DMS153 (cell line): Measurements from ENCODE around the gene TOMT.
A peak's percentile ranks its signal among the peaks of the same experiment; 100 is the strongest.

Experiments
- DNase-seq: peaks from one replicate; lab custom pipeline; 2025; lab: John Stamatoyannopoulos, UW

TOMT gene, protein sequence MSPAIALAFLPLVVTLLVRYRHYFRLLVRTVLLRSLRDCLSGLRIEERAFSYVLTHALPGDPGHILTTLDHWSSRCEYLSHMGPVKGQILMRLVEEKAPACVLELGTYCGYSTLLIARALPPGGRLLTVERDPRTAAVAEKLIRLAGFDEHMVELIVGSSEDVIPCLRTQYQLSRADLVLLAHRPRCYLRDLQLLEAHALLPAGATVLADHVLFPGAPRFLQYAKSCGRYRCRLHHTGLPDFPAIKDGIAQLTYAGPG

DNA sequence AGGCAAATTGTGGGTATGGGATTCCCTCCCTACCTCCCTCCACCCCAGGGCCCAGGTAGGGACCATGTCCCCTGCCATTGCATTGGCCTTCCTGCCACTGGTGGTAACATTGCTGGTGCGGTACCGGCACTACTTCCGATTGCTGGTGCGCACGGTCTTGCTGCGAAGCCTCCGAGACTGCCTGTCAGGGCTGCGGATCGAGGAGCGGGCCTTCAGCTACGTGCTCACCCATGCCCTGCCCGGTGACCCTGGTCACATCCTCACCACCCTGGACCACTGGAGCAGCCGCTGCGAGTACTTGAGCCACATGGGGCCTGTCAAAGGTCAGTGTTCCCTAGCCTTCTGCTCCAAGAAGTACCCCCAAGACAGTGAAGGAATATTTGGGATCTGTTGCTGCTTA, at the start of gene TOMT:
TOMT (plus strand) TSS at position 37 of the 400 bp plus-strand sequence; CDS start at position 65, 28 bp downstream.
- DNase-seq, result no peak

DNA sequence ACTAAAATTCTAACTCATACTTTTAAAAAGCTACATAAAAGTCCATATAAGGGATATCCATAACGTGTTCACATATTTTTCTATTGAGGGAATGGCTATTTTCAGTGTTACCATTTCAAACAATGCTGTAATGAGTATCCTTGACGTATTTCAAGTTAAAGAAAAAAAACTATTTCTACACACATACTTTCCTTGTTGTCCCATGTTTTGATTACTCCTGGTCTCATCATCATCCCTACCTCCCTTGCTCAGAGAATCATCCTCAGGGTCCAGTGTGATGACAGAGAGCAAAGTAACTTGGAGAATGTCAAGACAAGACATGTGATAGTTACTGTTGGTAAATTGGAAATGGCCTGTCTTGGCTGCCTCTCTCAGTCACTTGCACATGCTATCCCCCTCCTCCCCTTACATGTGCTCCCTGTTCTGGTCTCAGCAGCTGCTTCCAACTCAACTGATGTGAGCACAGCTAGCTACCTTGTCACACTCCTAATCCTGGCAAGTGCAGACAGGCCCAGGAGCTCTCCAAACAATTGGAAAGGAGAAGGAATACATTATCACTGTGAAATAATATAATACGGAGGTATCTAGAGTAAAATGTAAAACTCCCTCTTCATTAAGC, 47.2 kb upstream of the TOMT start:
- peak; percentile 23 for DNase-seq

DNA sequence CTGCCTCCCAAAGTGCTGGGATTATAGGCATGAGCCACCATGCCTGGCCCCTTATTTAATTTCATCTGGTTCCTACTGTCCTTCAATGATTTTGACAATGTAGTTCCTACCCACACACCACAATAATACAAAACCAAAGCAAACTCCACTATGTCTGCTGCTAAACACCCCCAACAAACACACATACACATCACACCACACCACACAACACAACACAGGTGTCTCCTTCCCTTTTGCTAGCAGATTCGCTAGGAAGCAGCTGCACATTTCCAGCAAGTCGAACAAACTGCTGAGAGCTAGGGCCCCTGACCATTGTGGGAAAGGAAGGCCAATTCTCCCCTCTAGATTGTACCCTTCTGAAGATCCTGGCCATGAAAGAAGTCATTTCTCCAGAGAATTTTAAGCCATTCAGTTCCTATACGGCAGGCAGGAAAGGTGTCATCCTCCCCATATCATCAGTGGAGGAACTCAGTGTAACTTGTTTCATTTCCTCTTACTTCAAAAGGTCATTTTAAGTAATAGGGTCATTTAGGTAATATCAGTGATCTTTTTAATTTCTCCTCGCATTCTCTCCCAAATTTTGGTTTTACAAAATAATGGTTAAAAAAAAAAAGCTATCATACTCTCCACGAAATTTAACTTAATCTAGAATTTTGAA, 43.9 kb upstream of the TOMT start:
- DNase-seq, result no peak

DNA sequence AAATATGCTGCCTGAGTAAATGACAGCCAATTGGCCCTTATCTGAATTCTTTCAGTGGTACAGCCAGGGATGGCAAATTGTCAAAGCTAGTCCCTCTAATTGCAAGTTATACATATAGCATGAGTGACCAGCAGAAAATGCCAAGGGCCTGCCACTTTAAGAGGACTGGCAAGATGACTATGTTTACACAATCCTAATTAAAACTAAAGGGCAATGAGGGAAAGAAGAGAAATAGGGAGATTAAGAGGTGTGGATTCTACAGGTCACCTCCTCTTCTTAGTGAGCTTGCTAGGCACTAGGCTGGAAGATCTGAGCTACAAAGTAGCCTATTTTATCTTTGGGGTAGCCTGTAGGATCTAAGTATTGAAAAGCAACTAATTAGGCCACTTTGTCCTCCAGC, 38.9 kb upstream of the TOMT start:
- DNase-seq, result no peak

DNA sequence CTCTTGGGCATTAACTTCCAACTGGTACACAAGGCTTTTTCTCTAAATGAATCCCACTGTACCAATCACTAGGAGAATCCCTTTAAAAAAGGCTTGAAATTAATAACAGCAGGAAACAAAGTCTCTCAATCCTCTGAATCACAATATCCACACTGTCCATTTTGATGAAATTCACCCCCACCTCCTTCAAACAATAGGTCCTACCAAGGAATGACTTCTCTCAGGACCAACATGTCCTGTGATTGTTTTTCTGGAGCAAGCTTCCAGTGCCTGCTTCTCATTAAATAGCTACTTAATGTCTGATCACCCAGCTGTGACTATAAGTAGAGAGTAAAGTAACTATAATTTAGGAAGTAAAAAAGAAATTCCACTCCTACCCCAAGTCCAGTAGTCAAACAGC, 38.5 kb upstream of the TOMT start:
- no peak for DNase-seq

DNA sequence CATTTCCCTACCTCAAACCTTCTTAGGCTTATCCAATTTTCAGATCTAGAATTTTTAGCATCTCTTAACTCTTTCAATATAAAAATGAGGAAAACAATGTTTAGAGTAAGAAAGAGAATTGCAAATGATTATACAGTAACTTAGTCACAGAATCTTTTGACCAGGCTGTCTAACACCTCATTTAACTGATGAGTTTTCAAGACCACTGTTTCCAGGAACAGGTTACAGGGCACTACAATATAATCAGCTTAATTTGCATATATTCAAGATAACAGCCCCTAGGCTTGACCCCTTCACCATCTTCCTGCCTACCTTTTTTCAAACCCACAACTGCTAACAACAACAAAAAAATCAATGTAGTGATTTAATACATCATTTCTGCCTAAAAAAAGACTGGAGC, 38.0 kb upstream of the TOMT start:
- no peak for DNase-seq

DNA sequence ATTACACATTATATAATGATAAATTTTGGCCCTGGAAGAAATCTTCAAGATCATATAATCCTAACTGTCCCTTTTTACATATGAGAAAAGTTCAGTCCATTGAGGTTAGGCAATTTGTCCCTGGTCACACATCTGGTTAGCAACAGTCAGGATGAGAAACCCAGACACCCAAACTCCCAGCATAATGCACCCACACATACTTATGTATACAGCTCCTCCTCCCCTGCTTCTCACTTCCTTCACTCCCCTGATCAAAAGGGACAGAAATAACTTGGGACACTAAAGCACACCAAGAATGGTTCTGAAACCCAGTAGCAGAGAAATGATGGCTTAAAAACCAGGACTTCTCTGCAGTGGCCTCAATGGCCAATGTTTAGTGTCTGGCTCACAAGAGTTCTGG, 36.5 kb upstream of the TOMT start:
- DNase-seq, result no peak

DNA sequence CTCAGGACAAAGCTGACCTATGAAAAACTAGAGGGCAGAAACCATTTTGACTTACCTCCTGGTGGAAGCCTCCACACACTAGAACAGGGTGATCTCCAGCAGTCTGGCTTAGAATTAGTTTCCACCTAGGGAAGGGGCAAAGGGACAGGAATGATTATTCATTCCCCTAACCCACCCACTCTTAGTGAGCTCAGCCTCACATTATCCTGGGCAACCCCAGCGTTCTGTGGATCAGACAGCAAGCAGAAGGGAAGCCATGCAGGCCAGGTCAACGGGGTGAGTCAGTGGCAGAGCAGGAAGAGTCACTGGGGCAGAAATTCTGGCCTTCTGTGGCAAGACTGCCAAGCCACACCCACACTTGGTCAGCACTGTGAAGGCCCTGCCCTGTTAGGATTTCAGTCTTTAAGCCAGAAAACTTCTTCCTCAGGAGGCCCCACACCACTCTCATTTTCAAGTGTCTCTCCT, 35.9 kb upstream of the TOMT start:
- DNase-seq, result no peak

DNA sequence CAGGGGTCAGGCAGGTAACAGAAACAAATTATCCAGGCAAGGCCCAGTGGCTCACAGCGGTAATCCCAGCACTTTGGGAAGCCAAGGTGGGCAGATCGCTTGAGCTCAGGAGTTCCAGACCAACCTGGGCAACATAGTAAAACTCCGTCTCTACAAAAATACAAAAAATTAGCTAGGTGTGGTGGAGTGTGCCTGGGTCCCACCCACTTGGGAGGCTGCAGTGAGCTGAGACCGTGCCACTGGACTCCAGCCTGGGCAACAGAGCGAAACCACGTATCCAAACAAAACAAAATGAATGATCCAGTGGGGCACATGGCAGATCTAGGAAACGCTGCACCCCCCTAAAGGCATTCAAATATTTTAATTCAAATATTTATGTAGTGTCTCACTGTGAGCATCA, 35.2 kb upstream of the TOMT start:
- no peak for DNase-seq

DNA sequence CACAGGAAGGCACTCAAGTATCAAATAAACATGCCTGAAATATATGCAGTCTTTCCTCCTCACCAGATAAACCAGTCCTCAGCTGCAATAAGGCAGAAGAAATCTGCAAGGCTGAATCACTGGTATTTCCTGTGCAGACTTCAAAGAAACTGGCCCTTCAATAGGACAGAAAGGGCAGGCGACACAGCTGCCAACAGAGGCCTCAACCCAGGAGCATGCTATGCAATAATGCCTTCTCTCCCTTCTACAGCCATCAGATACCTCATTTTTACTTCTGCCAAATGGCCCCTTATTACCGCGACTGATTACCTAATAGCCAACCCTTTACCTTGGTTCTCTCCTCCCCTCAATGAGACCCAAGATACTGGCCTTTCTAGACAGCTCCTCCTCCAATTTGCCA, 33.4 kb upstream of the TOMT start:
- no peak for DNase-seq

DNA sequence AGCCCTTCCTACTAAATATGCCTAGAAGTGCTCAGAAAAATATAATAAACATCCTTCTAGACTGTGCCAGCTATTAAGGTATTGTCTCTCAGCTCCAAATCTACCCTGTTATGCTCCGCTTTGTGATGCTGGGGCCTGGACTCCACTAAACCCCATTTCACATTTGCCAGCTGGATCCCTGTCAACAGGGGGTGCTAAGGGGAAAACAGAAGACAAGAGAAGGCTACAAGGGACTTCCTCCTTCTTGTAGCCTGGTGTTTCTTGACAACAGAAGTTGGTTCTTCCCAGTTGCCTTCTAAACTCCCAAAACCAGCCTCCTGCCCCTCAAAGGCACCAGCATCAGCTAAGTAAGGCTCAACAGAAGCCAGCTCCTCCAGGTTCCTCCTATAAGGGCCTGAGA, 30.6 kb upstream of the TOMT start:
- DNase-seq, result no peak

DNA sequence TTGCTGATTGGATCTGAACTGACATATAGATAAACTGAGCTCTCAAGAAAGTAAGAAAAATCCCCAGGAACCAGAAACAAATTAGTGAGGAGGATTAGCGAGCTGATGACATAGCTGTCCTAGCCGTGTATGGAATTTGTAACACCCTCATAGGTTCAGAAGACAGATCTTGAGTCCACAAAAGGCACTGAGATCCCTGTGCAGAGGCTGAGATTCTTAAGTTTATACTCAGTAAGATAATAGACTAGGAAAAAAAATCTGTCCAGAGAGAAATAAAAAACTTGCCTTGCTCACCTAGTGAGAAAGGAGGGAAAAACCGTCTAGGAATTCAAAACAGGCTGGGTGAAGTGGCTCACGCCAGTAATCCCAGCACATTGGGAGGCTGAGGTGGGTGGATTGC, 30.0 kb upstream of the TOMT start:
- DNase-seq, result no peak

DNA sequence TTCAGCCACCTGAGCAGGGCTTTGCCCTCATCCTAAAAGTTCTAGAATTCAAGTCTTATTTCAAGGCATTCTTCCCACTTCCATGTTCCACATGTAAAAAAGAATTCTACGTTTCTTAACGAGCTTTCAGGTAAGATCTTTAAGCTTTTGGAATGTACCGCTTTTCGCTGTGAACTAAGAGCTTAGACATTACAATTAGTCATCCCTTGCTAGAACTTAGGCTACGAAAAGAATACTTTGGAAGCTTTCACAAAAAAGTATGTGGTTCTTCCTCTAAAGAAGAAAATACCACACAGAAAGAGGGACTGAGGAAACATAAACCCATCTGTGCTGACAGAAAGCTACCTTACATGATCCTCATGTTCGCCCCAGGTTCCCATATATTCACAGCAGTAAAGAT, 27.2 kb upstream of the TOMT start:
- no peak for DNase-seq

DNA sequence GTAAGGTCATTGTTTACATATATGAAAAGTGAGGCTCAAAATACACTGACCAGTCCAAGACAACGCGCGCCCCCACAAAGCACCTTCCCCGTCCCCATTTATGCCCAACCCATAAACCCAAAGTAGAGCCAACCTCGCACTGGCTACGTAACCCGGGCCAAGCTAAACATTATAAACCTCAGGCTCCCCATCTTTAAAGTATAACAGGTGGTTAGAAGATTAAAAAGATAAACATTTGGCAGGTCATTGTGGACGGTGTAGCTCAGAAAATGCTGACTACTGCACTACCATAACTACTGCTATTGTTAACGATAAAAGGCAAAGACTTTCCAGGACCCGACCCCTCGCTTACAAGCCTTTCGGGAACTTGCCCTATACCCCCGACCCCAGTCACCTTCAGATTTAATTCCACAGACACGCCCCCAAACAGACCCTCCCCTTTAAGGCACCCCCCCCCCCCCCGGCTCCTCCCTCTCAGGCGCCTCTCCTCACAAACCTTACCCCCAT, 25.9 kb upstream of the TOMT start:
- no peak for DNase-seq

DNA sequence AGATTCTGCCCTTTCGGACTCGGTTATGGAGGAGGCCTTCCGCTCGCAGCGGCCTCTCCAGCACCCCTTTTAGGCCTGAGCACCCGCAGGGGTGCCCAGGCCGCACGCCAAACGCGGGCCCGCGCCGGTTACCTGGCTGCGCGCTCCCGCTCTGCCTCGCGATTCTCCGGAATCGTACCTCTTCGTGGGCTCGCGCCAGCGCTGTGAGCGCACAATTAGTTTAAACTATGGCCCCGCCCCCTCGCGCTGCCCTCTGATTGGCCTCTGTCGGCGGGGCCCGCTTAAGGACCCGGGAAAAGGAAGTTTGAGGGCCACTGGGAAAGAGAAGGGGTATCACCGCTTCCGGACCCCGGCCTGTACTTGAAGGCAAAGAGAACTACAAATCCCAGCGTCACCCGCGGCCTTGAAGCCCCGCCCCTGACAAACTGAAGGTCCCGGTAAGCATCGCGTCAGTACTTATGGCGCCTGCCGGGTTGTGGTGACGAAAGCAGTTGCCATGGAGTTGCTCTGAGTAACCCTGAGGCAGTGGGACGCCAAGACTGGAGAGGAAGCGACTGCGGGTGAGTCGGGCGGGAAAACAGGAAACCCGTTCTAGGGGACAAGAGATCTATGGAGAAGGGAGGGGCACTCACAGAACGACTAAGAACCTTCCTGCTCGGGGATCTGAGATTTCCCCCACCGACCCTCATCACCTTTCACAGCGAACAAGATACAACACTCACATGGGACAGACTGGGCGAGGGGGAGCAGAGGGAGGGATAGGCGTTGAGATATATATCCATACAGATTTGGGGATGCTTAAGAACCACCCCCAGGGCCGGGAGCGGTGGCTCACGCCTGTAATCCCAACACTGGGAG, 25.2 kb upstream of the TOMT start, which contains the start of the genes LRRC51 and NUMA1:
LRRC51 (plus strand) TSS at position 525 of the 858 bp plus-strand sequence. CDS start 8,234 bp downstream, outside the sequence.
NUMA1 (minus strand) TSS at position 217 of the 858 bp plus-strand sequence. CDS start 44,599 bp downstream, outside the sequence.
- peak; percentile 100 for DNase-seq

DNA sequence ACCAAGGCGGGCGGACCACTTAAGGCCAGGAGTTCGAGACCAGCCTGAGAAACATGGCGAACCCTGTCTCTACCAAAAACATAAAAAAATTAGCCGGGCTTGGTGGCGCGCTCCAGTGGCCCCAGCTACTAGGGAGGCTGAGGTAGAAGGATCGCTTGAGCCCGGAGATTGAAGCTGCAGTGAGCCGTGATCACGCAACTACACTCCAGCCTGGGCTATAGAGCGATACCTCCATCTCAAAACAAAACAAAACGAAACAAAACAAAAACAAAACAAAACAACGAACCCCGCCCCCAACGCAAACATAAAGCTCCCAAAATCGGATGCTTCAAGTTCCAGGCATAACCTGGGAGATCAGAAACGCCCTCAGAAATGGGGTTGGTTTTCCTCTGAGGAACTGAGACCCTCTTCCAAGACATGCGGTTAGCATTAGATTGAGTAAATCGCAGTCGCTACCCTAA, 24.5 kb upstream of the TOMT start:
- DNase-seq, result no peak

DNA sequence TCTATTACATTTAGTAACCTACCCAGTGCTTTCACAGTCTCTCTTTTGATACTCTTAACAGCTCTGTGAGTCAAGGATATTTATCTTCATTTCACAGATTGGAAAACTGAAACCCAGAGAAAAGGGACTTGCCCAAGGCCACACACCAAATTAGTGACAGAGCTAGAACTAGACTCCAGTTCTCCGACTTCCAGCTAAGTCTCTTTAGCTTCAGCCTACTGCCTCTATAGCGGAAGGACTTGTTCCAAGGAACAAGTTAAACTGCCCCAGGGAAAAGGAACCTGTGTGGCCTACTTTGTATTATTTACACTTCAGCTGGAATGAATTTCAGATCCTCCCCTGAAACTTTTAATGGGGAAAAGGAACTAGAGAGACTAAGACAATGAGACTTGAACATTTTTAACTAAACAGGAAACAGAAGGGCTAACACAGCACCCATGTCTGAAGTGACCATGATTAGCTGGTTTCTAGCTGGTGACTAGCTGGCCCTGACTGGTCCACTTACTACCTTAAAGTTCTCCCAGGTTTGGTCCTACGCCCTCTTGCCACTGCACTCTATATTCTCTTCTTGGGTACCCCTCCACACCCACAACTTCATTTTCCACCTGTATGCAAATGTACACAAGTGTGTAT, 23.8 kb upstream of the TOMT start:
- peak; percentile 33 for DNase-seq

DNA sequence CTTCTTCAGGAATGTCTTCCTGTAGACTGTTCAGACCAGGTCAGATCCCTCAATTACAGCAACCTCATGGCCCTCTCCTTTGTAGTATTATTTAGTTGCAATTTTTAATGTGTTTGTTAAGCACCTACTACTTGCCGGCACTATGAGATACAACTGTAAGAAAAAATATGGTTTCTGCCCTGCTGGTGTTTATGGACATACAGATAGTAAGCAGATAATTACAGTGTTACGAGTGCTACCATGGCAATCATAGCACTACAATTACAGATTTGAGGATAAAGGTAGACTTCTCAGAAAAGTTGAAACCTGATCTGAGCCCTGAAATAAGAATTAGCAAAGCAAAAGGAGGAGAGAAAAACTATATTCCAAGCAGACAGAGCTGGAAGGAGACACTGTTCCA, 22.3 kb upstream of the TOMT start:
- no peak for DNase-seq

DNA sequence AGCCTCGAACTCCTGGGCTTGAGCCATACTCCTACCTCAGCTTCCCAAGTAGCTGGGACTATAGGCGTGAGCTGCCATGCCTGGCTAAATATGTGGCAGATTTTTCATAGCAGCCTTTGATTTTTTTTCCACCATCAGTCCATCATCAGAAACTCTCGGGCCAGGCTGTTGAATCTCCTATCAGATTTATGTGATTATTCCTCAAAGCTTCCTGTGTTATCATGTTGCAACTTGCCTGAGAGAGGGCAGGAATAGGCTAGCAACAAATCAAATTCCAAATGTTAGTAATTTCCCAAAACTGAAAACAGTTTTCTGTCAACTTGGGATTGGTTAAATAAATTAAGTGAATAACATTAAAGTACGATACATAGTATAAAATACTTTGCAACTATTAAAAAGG, 21.6 kb upstream of the TOMT start:
- DNase-seq, result no peak

DNA sequence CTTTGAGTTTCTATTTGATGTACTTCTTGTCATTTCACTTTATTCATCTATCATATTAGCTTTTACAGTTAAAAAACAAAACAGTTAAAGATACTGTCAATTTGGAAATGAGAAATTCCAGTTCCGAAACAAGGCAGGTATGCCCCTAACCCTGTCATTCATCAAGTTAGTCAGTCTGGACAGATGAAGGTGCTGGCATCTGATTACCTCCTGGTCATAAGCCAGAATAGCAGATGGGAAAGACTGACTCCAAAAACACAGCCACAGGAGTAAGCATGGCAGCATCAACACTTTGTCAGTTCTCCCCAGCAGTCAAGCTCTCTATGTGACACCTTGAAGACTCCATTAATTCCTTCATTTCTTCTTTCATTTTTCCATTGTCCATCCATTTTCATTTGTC, 20.8 kb upstream of the TOMT start:
- no peak for DNase-seq

DNA sequence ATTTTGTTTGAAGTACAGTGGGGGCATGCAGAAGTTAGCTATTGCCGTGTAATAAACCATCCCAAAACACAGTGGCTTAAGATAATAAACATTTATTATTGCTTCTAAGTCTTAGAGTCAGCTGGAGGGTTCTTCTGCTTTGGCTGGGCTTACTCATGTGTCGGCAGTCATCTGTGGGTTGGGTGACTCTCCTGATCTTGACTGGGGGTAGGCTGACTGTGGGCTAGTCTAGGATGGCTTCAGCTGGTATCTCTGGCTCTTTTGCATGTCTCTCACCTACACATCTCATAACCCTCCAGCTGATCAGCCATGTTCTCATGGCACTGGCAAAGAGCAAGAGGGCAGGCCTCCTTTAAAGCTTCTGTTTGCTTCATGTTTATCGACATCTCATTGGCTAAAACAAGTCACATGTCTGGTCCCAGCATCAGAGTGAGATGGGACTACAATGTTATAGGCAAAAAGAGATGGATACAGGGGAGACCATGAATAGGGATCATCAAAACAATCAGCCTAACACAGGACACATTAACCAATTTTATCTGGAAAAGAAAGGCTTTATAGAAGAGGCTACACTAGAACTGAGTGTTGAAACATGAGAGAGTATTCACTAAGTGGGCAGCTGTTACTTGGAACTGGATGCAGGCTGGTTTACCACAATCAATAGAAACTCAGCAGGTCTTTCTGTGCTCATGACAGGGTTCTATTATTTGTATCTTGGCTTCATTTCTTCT, 19.9 kb upstream of the TOMT start:
- DNase-seq, result no peak
